Retinal pigment epithelial cell (primary cell): ENCODE measurements around the gene STIMATE.

Source experiments
- DNase-seq: peaks from one replicate; pipeline ENCODE4 v3.0.0-alpha.2; 2010; ENCODE audit warnings: low read depth
- H3K4me3 ChIP-seq: 2 replicates; pipeline ENCODE4 v1.5.1; 2011; ENCODE audit warnings: mild to moderate bottlenecking, low read length, control low read depth, moderate library complexity
- CTCF ChIP-seq: conservative IDR thresholded peaks from 2 replicates; pipeline ENCODE4 v1.5.1; 2011; ENCODE audit warnings: low read depth, low read length, control low read depth, inconsistent platforms

STIMATE gene

DNA sequence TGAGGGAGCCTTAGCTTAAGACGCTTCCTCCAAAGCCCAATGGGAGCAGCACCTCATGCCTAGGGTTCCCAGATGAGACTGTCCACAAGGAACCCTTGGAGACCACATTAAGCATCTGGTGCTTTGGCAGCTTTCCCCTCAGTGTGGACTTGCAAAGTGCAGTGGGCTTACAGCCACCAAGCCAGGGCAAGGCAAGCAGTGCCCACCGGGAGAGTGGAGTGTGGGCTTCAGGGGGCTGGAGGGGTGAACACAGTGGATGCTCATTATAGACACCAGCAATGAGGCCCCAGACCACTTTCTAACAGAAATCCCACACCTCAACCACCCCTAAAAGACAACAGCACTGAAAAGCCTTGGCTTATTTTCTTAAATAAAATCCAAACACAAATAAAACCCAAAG is 53.5 kb downstream of the STIMATE start:
- no peak for TF ChIP-seq CTCF

GRCh38 chr3:52843108-52843865 is 54.1 kb downstream of the STIMATE start:
- no peak overlapping the region for H3K4me3 ChIP-seq
- no peak for DNase-seq
- TF ChIP-seq CTCF = no peak

More for the DNA sequence above, 53.5 kb downstream of the STIMATE start:
- no peak overlapping the region for H3K4me3 ChIP-seq
- no peak for DNase-seq

- DNase-seq = no peak
- no peak overlapping the region for H3K4me3 ChIP-seq
- TF ChIP-seq CTCF = no peak
Measured at GRCh38 chr3:52842424-52842823, 54.9 kb downstream of the STIMATE start.

GRCh38 chr3:52841981-52842340 is 55.4 kb downstream of the STIMATE start:
- no peak for DNase-seq
- no peak overlapping the region for H3K4me3 ChIP-seq
- TF ChIP-seq CTCF = no peak

GRCh38 chr3:52841211-52841980 is 56.0 kb downstream of the STIMATE start:
- TF ChIP-seq CTCF = no peak
- no peak overlapping the region for H3K4me3 ChIP-seq
- DNase-seq = no peak

DNA sequence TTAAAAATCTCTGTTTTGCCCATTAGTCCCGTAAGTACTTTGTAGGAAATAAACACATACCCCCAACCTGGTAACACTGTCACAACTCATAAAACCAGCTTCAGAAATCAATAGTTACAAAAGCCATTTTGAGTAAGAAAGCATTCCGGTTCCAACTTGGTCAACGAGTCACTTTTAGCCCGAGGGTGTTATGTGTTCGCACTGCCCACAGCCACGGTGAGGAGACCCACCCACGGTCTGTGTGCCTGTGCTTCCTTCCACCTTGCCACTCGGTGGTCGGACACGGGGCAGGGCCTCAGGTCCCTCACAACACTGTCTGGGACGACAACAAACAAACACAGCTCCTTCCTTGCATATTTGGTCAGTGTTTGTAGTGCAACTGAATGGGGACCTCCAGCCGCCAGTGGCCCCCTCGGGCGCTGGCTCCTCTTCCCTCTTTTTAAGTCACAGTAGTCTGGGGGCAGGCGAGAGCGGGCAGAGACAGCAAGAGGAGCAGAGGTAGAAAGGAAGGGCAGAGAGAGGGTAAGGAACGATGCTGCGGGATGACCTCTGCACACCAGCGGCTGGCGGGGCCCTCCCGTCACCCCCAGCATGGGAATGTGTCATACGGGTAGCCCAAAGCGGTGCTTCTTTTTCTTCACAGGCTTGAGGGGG is 57.3 kb downstream of the STIMATE start:
- no peak overlapping the region for H3K4me3 ChIP-seq
- no peak for TF ChIP-seq CTCF
- DNase-seq = no peak
